C4-2B (cell line): ENCODE results near the gene RBBP8NL.

Experiments
- ZFX ChIP-seq: fragments of 450-650 bp; IDR thresholded peaks from 2 replicates; pipeline ENCODE4 v1.6.1; 2017
- TF ChIP-seq, protein P1 (sequence below): fragments of 450-650 bp; conservative IDR thresholded peaks from 2 replicates; pipeline ENCODE4 v1.5.1; 2017; ENCODE audit warnings: mild to moderate bottlenecking

DNA sequence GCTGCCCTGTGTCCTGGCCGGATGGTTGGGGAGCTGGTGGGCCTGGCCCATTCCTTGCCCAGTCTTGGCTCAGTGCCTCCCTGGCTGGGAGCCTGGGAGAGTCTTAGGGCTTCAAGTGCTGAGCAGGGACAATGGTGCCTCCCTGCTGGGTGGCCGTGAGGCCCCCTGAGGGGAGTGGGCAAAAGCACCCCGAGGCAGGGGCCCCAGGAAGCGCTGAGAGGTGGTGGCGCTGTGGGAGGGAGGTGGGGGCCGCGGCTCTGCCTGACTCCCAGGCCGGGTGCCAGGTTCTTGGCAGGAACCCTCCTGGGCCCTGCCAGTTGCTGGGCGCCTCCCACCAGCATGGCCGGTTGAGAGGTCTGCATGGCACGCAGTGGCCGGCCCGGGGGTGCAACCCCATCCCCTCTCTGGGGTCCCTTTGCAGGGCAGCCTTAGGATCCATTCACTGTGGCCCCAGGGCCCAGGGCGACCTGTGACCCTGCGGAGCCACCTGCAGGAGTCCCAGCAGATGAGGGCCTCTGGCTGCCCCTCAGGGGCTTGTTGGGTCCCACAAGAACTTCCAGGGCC lies 49.6 kb downstream of the RBBP8NL start:
- TF ChIP-seq, protein P1, sequence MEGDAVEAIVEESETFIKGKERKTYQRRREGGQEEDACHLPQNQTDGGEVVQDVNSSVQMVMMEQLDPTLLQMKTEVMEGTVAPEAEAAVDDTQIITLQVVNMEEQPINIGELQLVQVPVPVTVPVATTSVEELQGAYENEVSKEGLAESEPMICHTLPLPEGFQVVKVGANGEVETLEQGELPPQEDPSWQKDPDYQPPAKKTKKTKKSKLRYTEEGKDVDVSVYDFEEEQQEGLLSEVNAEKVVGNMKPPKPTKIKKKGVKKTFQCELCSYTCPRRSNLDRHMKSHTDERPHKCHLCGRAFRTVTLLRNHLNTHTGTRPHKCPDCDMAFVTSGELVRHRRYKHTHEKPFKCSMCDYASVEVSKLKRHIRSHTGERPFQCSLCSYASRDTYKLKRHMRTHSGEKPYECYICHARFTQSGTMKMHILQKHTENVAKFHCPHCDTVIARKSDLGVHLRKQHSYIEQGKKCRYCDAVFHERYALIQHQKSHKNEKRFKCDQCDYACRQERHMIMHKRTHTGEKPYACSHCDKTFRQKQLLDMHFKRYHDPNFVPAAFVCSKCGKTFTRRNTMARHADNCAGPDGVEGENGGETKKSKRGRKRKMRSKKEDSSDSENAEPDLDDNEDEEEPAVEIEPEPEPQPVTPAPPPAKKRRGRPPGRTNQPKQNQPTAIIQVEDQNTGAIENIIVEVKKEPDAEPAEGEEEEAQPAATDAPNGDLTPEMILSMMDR, result no peak
- no peak for TF ChIP-seq ZFX
